GM12878 (cell line): ENCODE results near the gene MATN4. TPM values are rescaled to one million over a fixed set of nuclear protein-coding genes. Genes with fewer than 3 reads are reported as not detected.

Experiments
- ATAC-seq: fragments of 200-7000 bp; cut with Tn5 transposase; 3 replicates; pipeline ENCODE4 v1.9.1; 2020; ENCODE audit warnings: mild to moderate bottlenecking, moderate library complexity
- BruUV-seq: library from RNA; stranded (reverse); fragments of 400-500 nt; replicated peaks from 2 replicates; lab custom pipeline; 2021; lab: Mats Ljungman, UMichigan
- CTCF ChIA-PET: fragments of 300-600 bp; sonication (Branson Sonifier 250); formaldehyde crosslinking; extraction: SDS; loops from one replicate; lab custom pipeline; 2021; ENCODE audit warnings: inconsistent platforms; lab: Yijun Ruan, JAX
- POLR2A ChIA-PET: fragments of 350-600 bp; formaldehyde crosslinking; extraction: SDS; loops from one replicate; lab custom pipeline; 2021; ENCODE audit warnings: inconsistent platforms; lab: Charles Lee
- RAD21 ChIA-PET: fragments of 300-600 bp; sonication (Branson Sonifier 250); formaldehyde crosslinking; loops from one replicate; lab custom pipeline; 2023; ENCODE audit warnings: antibody characterized with exemption; ENCODE audit not compliant: unreplicated experiment; lab: Charles Lee
- SMC1A ChIA-PET: fragments of 300-600 bp; sonication (Branson Sonifier 250); formaldehyde crosslinking; loops from one replicate; lab custom pipeline; 2023; ENCODE audit not compliant: unreplicated experiment, uncharacterized antibody; lab: Charles Lee
- DNase-seq: peaks from one replicate; pipeline ENCODE4 v3.0.0-alpha.2; 2011; ENCODE audit warnings: low read depth, low spot score
- FAIRE-seq: peaks from 3 replicates; lab custom pipeline; 2011; peaks lifted over from hg19 to GRCh38; lab: Jason Lieb, UNC
- H2AFZ ChIP-seq: 2 replicates; pipeline ENCODE4 v1.6.0; 2011; ENCODE audit warnings: low read depth, low read length, control low read depth; ENCODE audit not compliant: control insufficient read depth
- H3K27ac ChIP-seq: 2 replicates; pipeline ENCODE4 v1.5.1; 2011; ENCODE audit warnings: control low read depth; ENCODE audit not compliant: control insufficient read depth, insufficient read depth
- H3K27me3 ChIP-seq, 2 experiments: replicated peaks in 1 of 2; 2 replicates each; pipeline versions ENCODE4 v1.6.0 to v1.6.1; 2011; ENCODE audit warnings: low read length in 1 of 2; ENCODE audit not compliant: control insufficient read depth in 2 of 2, insufficient read depth in 2 of 2
- H3K36me3 ChIP-seq, 2 experiments: 2 replicates each; pipeline ENCODE4 v1.5.1; 2011; ENCODE audit warnings: low read length in 1 of 2; ENCODE audit not compliant: control insufficient read depth in 2 of 2, insufficient read depth in 2 of 2
- H3K4me1 ChIP-seq: 2 replicates; pipeline ENCODE4 v1.6.1; 2011; ENCODE audit warnings: mild to moderate bottlenecking, low read length, moderate library complexity, mixed read lengths; ENCODE audit not compliant: control insufficient read depth, insufficient read depth
- H3K4me2 ChIP-seq: 2 replicates; pipeline ENCODE4 v1.6.0; 2011; ENCODE audit warnings: control low read depth; ENCODE audit not compliant: control insufficient read depth, insufficient read depth
- H3K4me3 ChIP-seq: fragments of 200-600 bp; sonication (generic); 2 replicates; pipeline ENCODE4 v1.5.1; 2016
- H3K79me2 ChIP-seq: 2 replicates; pipeline ENCODE4 v1.6.0; 2011; ENCODE audit warnings: low read length; ENCODE audit not compliant: control insufficient read depth, insufficient read depth
- H3K9ac ChIP-seq: 2 replicates; pipeline ENCODE4 v1.8.0; 2011; ENCODE audit warnings: low read length, control low read depth, mixed read lengths; ENCODE audit not compliant: control insufficient read depth, insufficient read depth
- H3K9me3 ChIP-seq: replicated peaks from 3 replicates; pipeline ENCODE4 v1.5.1; 2011; ENCODE audit warnings: mild to moderate bottlenecking, low read length; ENCODE audit not compliant: control insufficient read depth, insufficient read depth
- H4K20me1 ChIP-seq: 2 replicates; pipeline ENCODE4 v1.6.0; 2011; ENCODE audit not compliant: control insufficient read depth, insufficient read depth
- BCL3 ChIP-seq: IDR thresholded peaks from 2 replicates; pipeline ENCODE4 v1.6.1; 2011; ENCODE audit warnings: borderline replicate concordance, low read depth, mild to moderate bottlenecking, moderate library complexity, low read length; ENCODE audit not compliant: insufficient read depth, poor library complexity, severe bottlenecking
- HDGF ChIP-seq: fragments of 450-650 bp; IDR thresholded peaks from 2 replicates; pipeline ENCODE4 v1.6.1; 2016; ENCODE audit warnings: antibody characterized with exemption
- ZBTB40 ChIP-seq: fragments of 450-650 bp; IDR thresholded peaks from 2 replicates; pipeline ENCODE4 v1.6.1; 2016; ENCODE audit warnings: mild to moderate bottlenecking, moderate library complexity, borderline replicate concordance
- WGBS: methylation state at CpG from one replicate; pipeline ENCODE4 v1.1.6; 2016; ENCODE audit warnings: low lambda C conversion rate; ENCODE audit not compliant: insufficient replicate concordance, insufficient coverage; ENCODE audit errors: missing lambda C conversion rate; 5-methylcytosine and 5-hydroxymethylcytosine counted together
- in situ Hi-C: fragments of 300-500 bp; cut with MboI; formaldehyde crosslinking; loops from 9 replicates; pipeline ENCODE4 v1.14.3; 2018; ENCODE audit warnings: mixed read lengths
- intact Hi-C: fragments of 100-400 bp; cut with micrococcal nuclease; formaldehyde crosslinking; loops from one replicate; pipeline ENCODE4 v1.14.2; 2022; ENCODE audit not compliant: unreplicated experiment
- polyA plus RNA-seq, 11 experiments: library from polyadenylated mRNA; depleted of rRNA in 4 of 11; unstranded in 6 of 11; stranded (reverse) in 5 of 11; fragments of >200 nt; fragmentation: Nextera tagmentation in 4 of 11; fragmentation: Illumina TruSeq in 1 of 11; extraction: Ambion mirVana in 4 of 11; extraction: Trizol in 1 of 11; gene quantifications; 1 replicate in 1 of 11; 2 replicates in 10 of 11; pipeline versions ENCODE4 v1.2.1 to v1.2.3, GENCODE V29; 2011 to 2016; ENCODE audit warnings: inconsistent platforms in 2 of 11, missing spikeins in 2 of 11, low read depth in 1 of 11
- total RNA-seq, 4 experiments: library from RNA; depleted of rRNA in 3 of 4; stranded (reverse); fragments of >200 nt in 3 of 4; fragmentation: Illumina TruSeq in 1 of 4; extraction: Trizol in 1 of 4; gene quantifications; 2 replicates each; pipeline versions ENCODE4 v1.2.1 to v1.2.3, GENCODE V29; 2013 to 2021

The MATN4 gene
- total and polyA plus RNA-seq, 10 of the 15 experiments (the other 5 are each of a cell fraction or from before 2014, with no cell fraction given) = 0.10 to 0.15 TPM; not detected in 8

DNA sequence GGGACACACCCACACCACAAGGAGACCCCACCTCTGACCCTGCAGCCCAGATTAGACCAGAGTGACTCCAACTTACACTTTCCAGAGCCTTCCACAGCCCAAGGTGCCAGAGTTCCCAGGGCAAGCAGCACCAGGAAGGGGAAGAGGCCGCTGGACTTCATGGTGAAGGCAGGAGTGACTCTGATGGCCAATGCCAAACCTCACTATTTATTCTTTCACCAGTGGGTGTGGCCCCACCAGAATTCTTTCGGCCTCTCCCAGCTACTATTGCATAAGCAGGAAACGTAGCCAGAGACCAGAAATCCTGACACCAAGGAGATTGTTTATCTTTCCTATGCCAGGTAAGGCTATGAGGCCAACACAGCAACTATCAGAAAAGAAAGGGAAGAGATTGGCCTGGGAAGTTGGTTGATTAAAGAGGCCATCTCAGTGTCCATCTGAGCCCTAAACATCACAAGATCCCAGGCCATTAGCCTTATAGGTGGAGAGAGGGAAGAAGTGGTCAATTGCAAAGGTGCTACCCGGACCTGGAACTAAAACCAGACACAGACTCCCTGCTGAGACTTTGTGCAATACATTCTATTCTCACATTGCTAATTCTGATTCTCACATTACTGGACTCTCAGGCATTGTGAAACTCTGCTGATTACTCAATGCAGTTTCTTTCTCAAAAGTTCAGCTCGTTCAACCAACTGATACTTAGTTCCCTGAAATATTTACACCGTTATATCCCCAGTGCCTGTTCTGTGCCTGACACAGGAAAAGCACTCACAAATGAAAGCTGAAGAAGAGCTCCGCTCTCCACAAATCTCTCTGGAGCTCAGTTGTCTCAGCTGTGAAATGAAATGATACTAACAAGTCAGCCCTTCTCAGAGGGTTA, 53.5 kb downstream of the MATN4 start, which contains the start of gene SLPI:
Gene SLPI, minus strand, starts transcription at position 182 of the 880 bp plus-strand sequence. Its CDS starts 21 bp downstream, at position 161.
- no peak within 1 kb of the TSS for H3K27ac ChIP-seq

More for the DNA sequence above, 53.5 kb downstream of the MATN4 start, which contains the start of gene SLPI:
- ChIA-PET POLR2A (interaction anchor here (0.6 kb wide), 1 partner anchor 46 kb away, joined by 7 read pairs; no protein-coding TSS in a partner anchor), SMC1A (interaction anchor here (0.8 to 1.2 kb wide), 2 partner anchors 25 to 159 kb away, joined by 3 read pairs; no protein-coding TSS in a partner anchor)
- FAIRE-seq (peak; percentile 85), ATAC-seq (peak; percentile 65), DNase-seq (no peak)
- no peak within 1 kb of the TSS for H3K4me2 ChIP-seq
- intact Hi-C loops = no loop called here
- in situ Hi-C loops = no loop called here
- H3K79me2 ChIP-seq = no peaks in the 10 kb centered on the region
- peaks cover 0 to 10% of the 10 kb centered on the region in 2 experiments; a peak in 3 of 4 replicates for H3K27me3 ChIP-seq
- H2AFZ ChIP-seq = no peak within 1 kb of the TSS
- H3K36me3 ChIP-seq = no peaks in the 10 kb centered on the region
- BruUV-seq = no TSS peak
- peak; percentile 37 for TF ChIP-seq BCL3
- no peak for TF ChIP-seq ZBTB40
- TF ChIP-seq HDGF = no peak
- TF ChIP-seq, all 136 proteins: peak for 1
- Histone ChIP-seq H3K4me1 (peaks cover 4% of the 10 kb centered on the region), H4K20me1 (no peaks in the 10 kb centered on the region), H3K9me3 (no peaks in the 10 kb centered on the region), H3K4me3 (no peak within 1 kb of the TSS), H3K9ac (no peak within 1 kb of the TSS)
- RAD21 ChIA-PET = interaction anchor here (0.9 kb wide), 1 partner anchor 36 kb away, joined by 3 read pairs; no protein-coding TSS in a partner anchor
- WGBS = 7% methylated on average over 7 of the region's 7 CpGs
- CTCF ChIA-PET = interaction anchor here (0.6 to 1.2 kb wide), 2 partner anchors 40 to 180 kb away, joined by 4 to 5 read pairs; no protein-coding TSS in a partner anchor
